Measurements from ENCODE around the gene PTCH2. TPM values are rescaled to one million over a fixed set of nuclear protein-coding genes. Genes with fewer than 3 reads are reported as not detected.
A peak's percentile ranks its signal among the peaks of the same experiment; 100 is the strongest.
"Not testable (repeated sequence)": the region's sequence is repeated elsewhere in the genome, so short reads cannot be mapped to it uniquely, and the experiment has no call there.

PTCH2 gene
- total RNA-seq, 1 donor from 2014 or later = 1.6 TPM

- Histone ChIP-seq H3K9ac (ENCODE audit: low read depth in 1 of 3, low read length in 3 of 3) (no peak overlapping the region), H3K27me3 (ENCODE audit: control insufficient read depth in 3 of 3, insufficient read depth in 3 of 3, low read length in 3 of 3) (no peaks in the 10 kb centered on the region), H3K9me3 (ENCODE audit: control insufficient read depth in 3 of 3, low read length in 3 of 3) (no peaks in the 10 kb centered on the region), H3K4me3 (ENCODE audit: low read length in 3 of 3) (no peak overlapping the region), H3K4me1 (ENCODE audit: control insufficient read depth in 3 of 3, insufficient read depth in 3 of 3, low read length in 3 of 3) (peaks cover 0 to 5% (median 3%) of the 10 kb centered on the region in 3 donors), H3K27ac (ENCODE audit: low read depth, low read length) (no peak overlapping the region), H3K36me3 (ENCODE audit: control insufficient read depth in 3 of 3, insufficient read depth in 3 of 3, low read length in 3 of 3) (peaks cover 5 to 11% (median 8%) of the 10 kb centered on the region in 3 donors)
Observed at GRCh38 chr1:44846985-44847384, 3.9 kb upstream of the PTCH2 start.

DNA sequence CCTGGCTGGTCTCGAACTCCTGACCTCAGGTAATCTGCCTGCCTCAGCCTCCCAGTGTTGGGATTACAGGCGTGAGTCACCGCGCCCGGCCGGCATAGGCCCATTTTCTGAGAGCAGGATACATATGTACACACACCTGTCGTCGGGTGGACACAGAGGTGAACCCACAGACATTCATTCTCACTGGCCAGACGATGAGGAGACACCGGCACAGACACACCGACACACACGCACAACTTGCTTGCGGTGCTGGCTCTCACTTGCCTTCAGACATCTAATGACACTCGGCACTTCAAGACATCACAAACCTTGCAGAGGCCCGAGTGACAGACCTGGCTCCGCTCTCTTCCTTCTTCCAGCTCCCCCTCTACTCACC, 579 bp downstream of the PTCH2 start:
- no peak overlapping the region for H3K27ac ChIP-seq (ENCODE audit: low read depth, low read length)
- H3K9me3 ChIP-seq (ENCODE audit: control insufficient read depth in 3 of 3, low read length in 3 of 3) = no peaks in the 10 kb centered on the region
- peak overlapping the region; percentile 34 to 66 (median 59) for H3K4me3 ChIP-seq (ENCODE audit: low read length in 3 of 3)
- peak overlapping the region; percentile 65 to 78 (median 68) for H3K9ac ChIP-seq (ENCODE audit: low read depth in 1 of 3, low read length in 3 of 3)
- peaks cover 3 to 5% (median 4%) of the 10 kb centered on the region in 3 donors for H3K4me1 ChIP-seq (ENCODE audit: control insufficient read depth in 3 of 3, insufficient read depth in 3 of 3, low read length in 3 of 3)
- H3K27me3 ChIP-seq (ENCODE audit: control insufficient read depth in 3 of 3, insufficient read depth in 3 of 3, low read length in 3 of 3) = no peaks in the 10 kb centered on the region
- H3K36me3 ChIP-seq (ENCODE audit: control insufficient read depth in 3 of 3, insufficient read depth in 3 of 3, low read length in 3 of 3) = no peaks in the 10 kb centered on the region

- H3K4me1 ChIP-seq (ENCODE audit: control insufficient read depth in 3 of 3, insufficient read depth in 3 of 3, low read length in 3 of 3) = peaks cover 7 to 9% (median 8%) of the 10 kb centered on the region in 3 donors
- no peak overlapping the region for H3K4me3 ChIP-seq (ENCODE audit: low read length in 3 of 3)
- H3K9ac ChIP-seq (ENCODE audit: low read depth in 1 of 3, low read length in 3 of 3) = no peak overlapping the region
- no peaks in the 10 kb centered on the region for H3K36me3 ChIP-seq (ENCODE audit: control insufficient read depth in 3 of 3, insufficient read depth in 3 of 3, low read length in 3 of 3)
- H3K27ac ChIP-seq (ENCODE audit: low read depth, low read length) = no peak overlapping the region
- no peaks in the 10 kb centered on the region for H3K9me3 ChIP-seq (ENCODE audit: control insufficient read depth in 3 of 3, low read length in 3 of 3)
- no peaks in the 10 kb centered on the region for H3K27me3 ChIP-seq (ENCODE audit: control insufficient read depth in 3 of 3, insufficient read depth in 3 of 3, low read length in 3 of 3)
Observed at GRCh38 chr1:44839576-44839975, 3.5 kb downstream of the PTCH2 start.

DNA sequence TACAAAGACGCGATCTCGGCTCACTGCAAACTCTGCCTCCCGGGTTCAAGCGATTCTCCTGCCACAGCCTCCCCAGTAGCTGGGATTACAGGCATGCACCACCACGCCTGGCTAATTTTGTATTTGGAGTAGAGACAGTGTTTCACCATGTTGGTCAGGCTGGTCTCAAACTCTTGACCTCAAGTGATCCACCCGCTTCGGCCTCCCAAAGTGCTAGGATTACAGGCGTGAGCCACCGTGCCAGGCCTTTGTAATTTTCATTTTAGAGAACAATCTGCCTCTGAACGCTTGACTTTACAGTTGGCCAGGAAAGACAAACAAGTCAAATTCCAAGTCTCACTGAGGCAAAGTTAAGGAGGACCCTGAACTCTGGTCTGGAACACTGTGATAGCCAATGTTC, 4.8 kb downstream of the PTCH2 start:
- H3K9me3 ChIP-seq (ENCODE audit: control insufficient read depth in 3 of 3, low read length in 3 of 3); H3K4me3 ChIP-seq (ENCODE audit: low read length in 3 of 3); H3K4me1 ChIP-seq (ENCODE audit: control insufficient read depth in 3 of 3, insufficient read depth in 3 of 3, low read length in 3 of 3); H3K27ac ChIP-seq (ENCODE audit: low read depth, low read length); H3K27me3 ChIP-seq (ENCODE audit: control insufficient read depth in 3 of 3, insufficient read depth in 3 of 3, low read length in 3 of 3); H3K9ac ChIP-seq (ENCODE audit: low read depth in 1 of 3, low read length in 3 of 3); H3K36me3 ChIP-seq (ENCODE audit: control insufficient read depth in 3 of 3, insufficient read depth in 3 of 3, low read length in 3 of 3): not testable (repeated sequence)

GRCh38 chr1:44835738-44836675, 7.0 kb downstream of the PTCH2 start:
- Histone ChIP-seq H3K4me1 (ENCODE audit: control insufficient read depth in 3 of 3, insufficient read depth in 3 of 3, low read length in 3 of 3) (peaks cover 2 to 6% (median 4%) of the 10 kb centered on the region in 3 donors), H3K27ac (ENCODE audit: low read depth, low read length) (no peak overlapping the region), H3K27me3 (ENCODE audit: control insufficient read depth in 3 of 3, insufficient read depth in 3 of 3, low read length in 3 of 3) (peaks cover 0 to 9% (median 2%) of the 10 kb centered on the region in 3 donors), H3K36me3 (ENCODE audit: control insufficient read depth in 3 of 3, insufficient read depth in 3 of 3, low read length in 3 of 3) (no peaks in the 10 kb centered on the region), H3K9me3 (ENCODE audit: control insufficient read depth in 3 of 3, low read length in 3 of 3) (no peaks in the 10 kb centered on the region), H3K9ac (ENCODE audit: low read depth in 1 of 3, low read length in 3 of 3) (peak overlapping the region in 1 of 3 donors; percentile 43), H3K4me3 (ENCODE audit: low read length in 3 of 3) (peak overlapping the region in 1 of 3 donors; percentile 24)

DNA sequence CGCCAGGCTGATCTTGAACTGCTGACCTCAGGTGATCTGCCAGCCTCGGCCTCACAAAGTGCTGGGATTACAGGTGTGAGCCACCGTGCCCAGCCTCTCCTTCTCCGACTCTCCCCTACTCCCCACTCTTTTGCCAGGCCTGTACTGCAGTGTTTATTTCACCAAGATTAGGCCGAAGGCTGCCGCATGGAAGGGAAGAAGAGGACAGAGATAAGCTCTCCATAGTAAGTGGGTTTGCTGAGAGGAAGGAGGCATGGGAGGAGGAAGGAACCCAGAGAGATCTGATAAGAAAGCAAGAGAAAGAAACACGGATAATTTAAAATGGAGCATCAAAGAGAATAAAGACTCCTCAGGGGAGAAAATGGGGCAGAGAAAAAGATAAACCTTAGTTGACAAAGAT, 8.7 kb downstream of the PTCH2 start:
- Histone ChIP-seq H3K27ac (ENCODE audit: low read depth, low read length) (no peak overlapping the region), H3K4me3 (ENCODE audit: low read length in 3 of 3) (no peak overlapping the region), H3K9ac (ENCODE audit: low read depth in 1 of 3, low read length in 3 of 3) (no peak overlapping the region), H3K36me3 (ENCODE audit: control insufficient read depth in 3 of 3, insufficient read depth in 3 of 3, low read length in 3 of 3) (no peaks in the 10 kb centered on the region), H3K4me1 (ENCODE audit: control insufficient read depth in 3 of 3, insufficient read depth in 3 of 3, low read length in 3 of 3) (peaks cover 2 to 6% (median 4%) of the 10 kb centered on the region in 3 donors), H3K27me3 (ENCODE audit: control insufficient read depth in 3 of 3, insufficient read depth in 3 of 3, low read length in 3 of 3) (peaks cover 0 to 9% (median 2%) of the 10 kb centered on the region in 3 donors), H3K9me3 (ENCODE audit: control insufficient read depth in 3 of 3, low read length in 3 of 3) (no peaks in the 10 kb centered on the region)

DNA sequence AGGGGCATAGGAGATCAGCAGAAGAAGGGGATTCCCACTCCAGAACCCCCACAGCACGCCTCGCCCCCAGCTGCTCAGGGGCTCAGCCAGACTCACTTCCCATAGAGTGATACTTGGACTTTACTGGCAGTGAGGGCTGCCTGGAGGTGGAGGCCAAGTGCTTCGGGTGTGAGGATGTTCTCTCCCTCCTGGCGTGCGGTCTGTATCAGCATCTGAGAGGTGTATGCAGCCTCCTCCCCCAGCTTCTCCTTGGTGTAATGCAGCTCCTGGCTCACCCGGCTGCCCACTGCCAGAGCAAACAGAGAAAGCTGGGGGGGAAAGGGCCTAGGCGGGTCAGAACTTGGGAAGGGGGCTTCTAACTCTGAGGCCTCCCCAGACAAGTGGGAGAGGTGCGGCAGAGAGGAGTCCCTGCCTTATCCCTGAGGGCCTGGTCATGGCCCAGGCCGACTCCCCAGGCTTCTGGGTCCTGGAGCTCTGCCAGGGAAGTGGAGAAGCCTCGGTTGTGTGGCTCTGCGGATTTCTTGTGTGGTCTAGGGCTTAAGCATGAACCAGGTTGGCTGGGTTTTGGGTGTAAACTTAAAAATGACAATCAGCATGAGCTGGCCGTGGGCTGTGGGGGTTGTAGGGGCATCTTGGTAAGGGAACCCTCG, 10.9 kb downstream of the PTCH2 start:
- Histone ChIP-seq H3K9me3 (ENCODE audit: control insufficient read depth in 3 of 3, low read length in 3 of 3) (no peaks in the 10 kb centered on the region), H3K9ac (ENCODE audit: low read depth in 1 of 3, low read length in 3 of 3) (no peak overlapping the region), H3K4me3 (ENCODE audit: low read length in 3 of 3) (no peak overlapping the region), H3K27ac (ENCODE audit: low read depth, low read length) (no peak overlapping the region), H3K4me1 (ENCODE audit: control insufficient read depth in 3 of 3, insufficient read depth in 3 of 3, low read length in 3 of 3) (peaks cover 2 to 6% (median 4%) of the 10 kb centered on the region in 3 donors), H3K36me3 (ENCODE audit: control insufficient read depth in 3 of 3, insufficient read depth in 3 of 3, low read length in 3 of 3) (peaks cover 0 to 1% (median 0%) of the 10 kb centered on the region in 3 donors), H3K27me3 (ENCODE audit: control insufficient read depth in 3 of 3, insufficient read depth in 3 of 3, low read length in 3 of 3) (peaks cover 0 to 9% (median 2%) of the 10 kb centered on the region in 3 donors)

DNA sequence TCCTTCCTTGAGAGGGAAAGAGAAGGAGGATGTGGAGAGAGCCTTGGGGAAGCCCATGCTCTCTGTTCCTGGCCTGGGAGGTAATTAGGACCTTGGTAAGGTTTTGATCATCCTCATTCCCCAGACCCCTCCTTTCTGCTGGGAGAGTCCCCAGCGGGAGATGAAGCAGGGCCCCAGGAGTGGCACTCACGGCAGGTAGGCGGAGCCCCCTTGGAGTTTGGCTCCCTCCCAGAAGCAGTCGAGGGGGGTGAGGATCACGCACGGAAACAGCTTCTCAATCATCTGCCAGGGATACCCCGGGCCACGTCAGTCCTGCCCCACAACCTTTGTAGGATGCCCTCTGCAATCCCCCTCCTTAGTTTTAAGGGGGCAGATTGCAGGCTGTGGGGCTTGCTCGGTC, 11.5 kb downstream of the PTCH2 start:
- H3K4me1 ChIP-seq (ENCODE audit: control insufficient read depth in 3 of 3, insufficient read depth in 3 of 3, low read length in 3 of 3) = peaks cover 2 to 6% (median 4%) of the 10 kb centered on the region in 3 donors
- H3K9me3 ChIP-seq (ENCODE audit: control insufficient read depth in 3 of 3, low read length in 3 of 3) = no peaks in the 10 kb centered on the region
- H3K4me3 ChIP-seq (ENCODE audit: low read length in 3 of 3) = no peak overlapping the region
- peaks cover 0 to 9% (median 2%) of the 10 kb centered on the region in 3 donors for H3K27me3 ChIP-seq (ENCODE audit: control insufficient read depth in 3 of 3, insufficient read depth in 3 of 3, low read length in 3 of 3)
- H3K9ac ChIP-seq (ENCODE audit: low read depth in 1 of 3, low read length in 3 of 3) = no peak overlapping the region
- peaks cover 0 to 1% (median 0%) of the 10 kb centered on the region in 3 donors for H3K36me3 ChIP-seq (ENCODE audit: control insufficient read depth in 3 of 3, insufficient read depth in 3 of 3, low read length in 3 of 3)
- H3K27ac ChIP-seq (ENCODE audit: low read depth, low read length) = no peak overlapping the region

GRCh38 chr1:44830900-44831304, 12.2 kb downstream of the PTCH2 start:
- Histone ChIP-seq H3K9me3 (ENCODE audit: control insufficient read depth in 3 of 3, low read length in 3 of 3) (no peaks in the 10 kb centered on the region), H3K27me3 (ENCODE audit: control insufficient read depth in 3 of 3, insufficient read depth in 3 of 3, low read length in 3 of 3) (peaks cover 0 to 9% (median 2%) of the 10 kb centered on the region in 3 donors), H3K9ac (ENCODE audit: low read depth in 1 of 3, low read length in 3 of 3) (no peak overlapping the region), H3K27ac (ENCODE audit: low read depth, low read length) (no peak overlapping the region), H3K4me1 (ENCODE audit: control insufficient read depth in 3 of 3, insufficient read depth in 3 of 3, low read length in 3 of 3) (peaks cover 4 to 7% (median 4%) of the 10 kb centered on the region in 3 donors), H3K4me3 (ENCODE audit: low read length in 3 of 3) (no peak overlapping the region), H3K36me3 (ENCODE audit: control insufficient read depth in 3 of 3, insufficient read depth in 3 of 3, low read length in 3 of 3) (peaks cover 0 to 1% (median 0%) of the 10 kb centered on the region in 3 donors)
